Endodermal cell (in vitro differentiated cells): ENCODE data around the gene GALNT1. TPM values are rescaled to one million over a fixed set of nuclear protein-coding genes. Genes with fewer than 3 reads are reported as not detected.

ENCODE experiments used
- DNase-seq: peaks from one replicate; pipeline ENCODE4 v3.0.0-alpha.2; 2017
- H3K27ac ChIP-seq: 2 replicates; pipeline ENCODE4 v1.5.1; 2013; ENCODE audit warnings: mild to moderate bottlenecking, low read depth, low read length, moderate library complexity
- H3K27me3 ChIP-seq: 2 replicates; pipeline ENCODE4 v1.6.1; 2013; ENCODE audit warnings: mild to moderate bottlenecking, low read length, moderate library complexity; ENCODE audit not compliant: insufficient read depth, control insufficient read depth, poor library complexity, severe bottlenecking
- H3K36me3 ChIP-seq: 2 replicates; pipeline ENCODE4 v1.7.0; 2013; ENCODE audit warnings: mild to moderate bottlenecking, low read length, moderate library complexity; ENCODE audit not compliant: control insufficient read depth, insufficient read depth
- H3K4me1 ChIP-seq: one replicate; pipeline ENCODE4 v1.7.0; 2013; ENCODE audit warnings: low read length; ENCODE audit not compliant: control insufficient read depth, insufficient read depth
- H3K4me3 ChIP-seq: 2 replicates; pipeline ENCODE4 v1.5.1; 2013; ENCODE audit warnings: mild to moderate bottlenecking, low read length, moderate library complexity
- H3K9ac ChIP-seq: 2 replicates; pipeline ENCODE4 v1.6.1; 2013; ENCODE audit warnings: mild to moderate bottlenecking, low read length, moderate library complexity; ENCODE audit not compliant: poor library complexity, severe bottlenecking; ENCODE audit errors: extremely low read depth
- H3K9me3 ChIP-seq: 2 replicates; pipeline ENCODE4 v1.6.1; 2013; ENCODE audit warnings: mild to moderate bottlenecking, low read length, moderate library complexity; ENCODE audit not compliant: control insufficient read depth
- H3K27ac Mint-ChIP-seq: 2 replicates; pipeline ENCODE4 v1.8.0; 2020; ENCODE audit warnings: mixed read lengths
- H3K27me3 Mint-ChIP-seq: 2 replicates; pipeline ENCODE4 v1.8.0; 2021; ENCODE audit warnings: mild to moderate bottlenecking, mixed read lengths; ENCODE audit not compliant: insufficient read depth
- H3K36me3 Mint-ChIP-seq: 2 replicates; pipeline ENCODE4 v1.8.0; 2020; ENCODE audit warnings: low read depth, mixed read lengths
- H3K4me1 Mint-ChIP-seq: 2 replicates; pipeline ENCODE4 v1.8.0; 2020; ENCODE audit warnings: mixed read lengths
- H3K4me3 Mint-ChIP-seq: 2 replicates; pipeline ENCODE4 v1.8.0; 2020; ENCODE audit warnings: mild to moderate bottlenecking, moderate library complexity, mixed read lengths
- H3K9me3 Mint-ChIP-seq: 2 replicates; pipeline ENCODE4 v1.8.0; 2020; ENCODE audit warnings: mild to moderate bottlenecking, mixed read lengths
- WGBS, 2 experiments: methylation state at CpG; one replicate each; pipeline versions ENCODE4 v1.1.5 to v1.1.7; 2013; ENCODE audit warnings: missing lambda C conversion rate in 2 of 2, mixed read lengths in 1 of 2; ENCODE audit not compliant: insufficient coverage in 1 of 2, insufficient read length in 1 of 2; 5-methylcytosine and 5-hydroxymethylcytosine counted together
- total RNA-seq, 2 donors: library from RNA; stranded (reverse); fragmentation: NEBNext Ultra II Directional in 1 of 2; extraction: Animal tissue kit (Norgen Biotek cat#: 25700) in 1 of 2; gene quantifications; 2 replicates in 1 of 2; 3 replicates in 1 of 2; pipeline ENCODE4 v1.2.1, GENCODE V29; 2021
- TF ChIP-seq, protein P1 (sequence below): fragments of 200-600 bp; sonication (generic); conservative IDR thresholded peaks from 2 replicates; pipeline ENCODE4 v1.5.0; 2021; ENCODE audit warnings: antibody characterized with exemption, mild to moderate bottlenecking

The GALNT1 gene
- total RNA-seq, 2 donors from 2014 or later: 82.5 to 102 TPM

DNA sequence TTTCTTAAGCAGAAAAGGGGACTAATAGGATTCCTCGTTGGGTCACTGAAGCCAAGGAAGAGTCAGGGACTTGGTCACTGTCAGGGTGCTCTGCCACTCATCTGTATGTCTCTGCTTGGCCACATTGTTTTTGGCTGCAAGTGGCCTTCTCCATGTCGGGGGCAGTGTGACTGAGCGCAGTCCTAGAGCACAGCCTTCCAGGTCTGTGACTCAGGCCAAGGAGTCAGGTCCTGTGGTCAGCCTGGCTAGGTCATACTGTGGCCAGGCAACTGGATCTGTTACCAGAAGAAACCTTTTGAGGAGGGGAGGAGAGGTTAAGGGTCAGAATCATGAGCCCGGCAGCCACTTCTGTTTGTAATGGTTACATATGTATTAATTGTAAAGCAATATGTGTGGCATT is 61.3 kb downstream of the GALNT1 start:
- Histone ChIP-seq H3K4me1 (no peaks in the 10 kb centered on the region), H3K9me3 (peaks cover 18% of the 10 kb centered on the region), H3K9ac (no peak overlapping the region), H3K36me3 (peaks cover 4% of the 10 kb centered on the region), H3K4me3 (no peak overlapping the region), H3K27ac (no peak overlapping the region), H3K27me3 (no peaks in the 10 kb centered on the region)
- DNase-seq: peak; percentile 43
- Mint-ChIP-seq H3K4me3 (no peak overlapping the region), H3K27me3 (no peaks in the 10 kb centered on the region), H3K4me1 (no peaks in the 10 kb centered on the region), H3K9me3 (peaks cover 30% of the 10 kb centered on the region), H3K36me3 (peaks cover 39% of the 10 kb centered on the region), H3K27ac (no peak overlapping the region)
- WGBS, 2 experiments: 89 to 96% methylated on average over 4 of the region's 4 CpGs
- TF ChIP-seq, protein P1, sequence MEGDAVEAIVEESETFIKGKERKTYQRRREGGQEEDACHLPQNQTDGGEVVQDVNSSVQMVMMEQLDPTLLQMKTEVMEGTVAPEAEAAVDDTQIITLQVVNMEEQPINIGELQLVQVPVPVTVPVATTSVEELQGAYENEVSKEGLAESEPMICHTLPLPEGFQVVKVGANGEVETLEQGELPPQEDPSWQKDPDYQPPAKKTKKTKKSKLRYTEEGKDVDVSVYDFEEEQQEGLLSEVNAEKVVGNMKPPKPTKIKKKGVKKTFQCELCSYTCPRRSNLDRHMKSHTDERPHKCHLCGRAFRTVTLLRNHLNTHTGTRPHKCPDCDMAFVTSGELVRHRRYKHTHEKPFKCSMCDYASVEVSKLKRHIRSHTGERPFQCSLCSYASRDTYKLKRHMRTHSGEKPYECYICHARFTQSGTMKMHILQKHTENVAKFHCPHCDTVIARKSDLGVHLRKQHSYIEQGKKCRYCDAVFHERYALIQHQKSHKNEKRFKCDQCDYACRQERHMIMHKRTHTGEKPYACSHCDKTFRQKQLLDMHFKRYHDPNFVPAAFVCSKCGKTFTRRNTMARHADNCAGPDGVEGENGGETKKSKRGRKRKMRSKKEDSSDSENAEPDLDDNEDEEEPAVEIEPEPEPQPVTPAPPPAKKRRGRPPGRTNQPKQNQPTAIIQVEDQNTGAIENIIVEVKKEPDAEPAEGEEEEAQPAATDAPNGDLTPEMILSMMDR: no peak

GRCh38 chr18:35646449-35646848 is 64.9 kb downstream of the GALNT1 start:
- no peak for DNase-seq
- Mint-ChIP-seq H3K4me3 (no peak overlapping the region), H3K27me3 (no peaks in the 10 kb centered on the region), H3K27ac (no peak overlapping the region), H3K36me3 (peaks cover 46% of the 10 kb centered on the region), H3K9me3 (peaks cover 42% of the 10 kb centered on the region), H3K4me1 (no peaks in the 10 kb centered on the region)
- Histone ChIP-seq H3K27ac (no peak overlapping the region), H3K9me3 (peaks cover 18% of the 10 kb centered on the region), H3K27me3 (no peaks in the 10 kb centered on the region), H3K4me1 (no peaks in the 10 kb centered on the region), H3K36me3 (no peaks in the 10 kb centered on the region), H3K9ac (no peak overlapping the region), H3K4me3 (no peak overlapping the region)
- TF ChIP-seq, protein P1: no peak

GRCh38 chr18:35653392-35654135 is 72.0 kb downstream of the GALNT1 start:
- no peaks in the 10 kb centered on the region for H3K4me1 ChIP-seq
- peak overlapping the region; percentile 32 for H3K27ac Mint-ChIP-seq

More at GRCh38 chr18:35653392-35654135, 72.0 kb downstream of the GALNT1 start:
- Mint-ChIP-seq H3K4me3 (no peak overlapping the region), H3K36me3 (peaks cover 24% of the 10 kb centered on the region), H3K27me3 (no peaks in the 10 kb centered on the region), H3K4me1 (peaks cover 14% of the 10 kb centered on the region), H3K9me3 (peaks cover 24% of the 10 kb centered on the region)
- Histone ChIP-seq H3K9me3 (peaks cover 16% of the 10 kb centered on the region), H3K9ac (no peak overlapping the region), H3K27ac (no peak overlapping the region), H3K27me3 (no peaks in the 10 kb centered on the region), H3K36me3 (no peaks in the 10 kb centered on the region), H3K4me3 (no peak overlapping the region)
- 92 to 100% methylated on average over 2 to 4 of the region's 4 CpGs for WGBS, 2 experiments
- DNase-seq: no peak
- TF ChIP-seq, protein P1: no peak
